Measurements from ENCODE around the gene ZAR1L.

The ZAR1L gene

DNA sequence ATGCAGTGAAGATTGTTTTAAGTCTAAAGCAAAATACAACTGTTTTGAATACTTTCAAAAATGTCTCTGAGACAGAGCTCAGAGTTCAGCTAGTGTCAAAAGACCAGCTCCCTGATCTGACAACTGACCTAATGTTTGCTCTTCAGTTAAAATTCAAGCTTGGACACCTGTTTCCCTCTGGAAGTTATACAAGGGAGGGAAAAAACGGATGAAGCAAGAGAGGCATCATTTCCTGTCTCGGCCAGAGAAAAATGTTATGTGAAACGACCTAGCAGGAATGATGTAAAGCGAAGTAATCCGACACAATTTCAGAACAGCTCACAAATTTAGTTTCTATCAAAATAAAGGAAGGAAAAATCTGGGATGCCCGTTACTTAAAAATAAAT, 59.4 kb downstream of the ZAR1L start:
- no peak for DNase-seq (ENCODE audit: low read depth)

GRCh38 chr13:32254916-32255723, 60.0 kb downstream of the ZAR1L start:
- DNase-seq (ENCODE audit: low read depth), result no peak

GRCh38 chr13:32254416-32254815, 60.7 kb downstream of the ZAR1L start:
- DNase-seq (ENCODE audit: low read depth), result no peak

- DNase-seq (ENCODE audit: low read depth), result no peak
These were observed 61.2 kb downstream of the ZAR1L start for GRCh38 chr13:32253911-32254399.
